Ovary (tissue), 9 donors: ENCODE measurements around the gene DDX6. TPM values are rescaled to one million over a fixed set of nuclear protein-coding genes. Genes with fewer than 3 reads are reported as not detected.
"Not testable (repeated sequence)": the region's sequence is repeated elsewhere in the genome, so short reads cannot be mapped to it uniquely, and the experiment has no call there.

Source experiments
- DNase-seq, 5 donors: peaks; one replicate each; pipeline ENCODE4 v3.0.0-alpha.2; 2019 to 2020
- H3K27ac ChIP-seq, 2 donors: fragments of 200-600 bp; one replicate each; pipeline versions ENCODE4 v1.5.1 to v1.8.0; 2019 to 2022
- H3K27me3 ChIP-seq: fragments of 200-600 bp; one replicate; pipeline ENCODE4 v1.8.0; 2022
- H3K36me3 ChIP-seq: fragments of 200-600 bp; sonication (generic); one replicate; pipeline ENCODE4 v1.5.1; 2019
- H3K4me1 ChIP-seq: one replicate; pipeline ENCODE4 v1.8.1; 2013; ENCODE audit warnings: mild to moderate bottlenecking, moderate library complexity; ENCODE audit not compliant: insufficient read depth
- H3K4me3 ChIP-seq: fragments of 200-600 bp; sonication (generic); one replicate; pipeline ENCODE4 v1.5.1; 2017
- H3K9me3 ChIP-seq, 2 donors: fragments of 200-600 bp in 1 of 2; sonication (generic) in 1 of 2; one replicate each; pipeline versions ENCODE4 v1.5.1 to v1.8.1; 2013 to 2019; ENCODE audit warnings: mild to moderate bottlenecking in 1 of 2, moderate library complexity in 1 of 2
- EP300 ChIP-seq: sonication (generic); formaldehyde crosslinking; IDR thresholded peaks from one replicate; pipeline ENCODE4 v1.6.1; 2017; ENCODE audit warnings: antibody characterized with exemption
- POLR2A ChIP-seq: fragments of 450-650 bp; IDR thresholded peaks from one replicate; pipeline ENCODE4 v1.6.1; 2017; ENCODE audit warnings: antibody characterized with exemption, mild to moderate bottlenecking, moderate library complexity
- WGBS, 3 donors: extraction: QIAGEN DNeasy Blood & Tissue Kit in 1 of 3; methylation state at CpG; one replicate each; pipeline versions ENCODE4 v1.1.5 to v1.1.7; 2013 to 2017; 5-methylcytosine and 5-hydroxymethylcytosine counted together
- intact Hi-C, 4 donors: fragments of 100-400 bp; cut with DNase I; formaldehyde crosslinking; loops; one replicate each; pipeline versions ENCODE4 v1.11.0 to v1.15.1; 2022 to 2023
- polyA plus RNA-seq, 2 donors: library from polyadenylated mRNA; stranded (reverse); fragments of 200-250 nt in 1 of 2; fragments of 350-450 nt in 1 of 2; fragmentation: Illumina TruSeq in 1 of 2; extraction: RNeasy Lipid Tissue Mini Kit (QIAGEN cat#74804) in 1 of 2; gene quantifications; one replicate each; pipeline ENCODE4 v1.2.3, GENCODE V29; 2013 to 2014
- total RNA-seq, 7 donors: library from RNA; depleted of rRNA in 2 of 7; stranded (reverse); fragments of >200 nt in 2 of 7; fragmentation: NEBNext Ultra II Directional in 3 of 7; extraction: Animal tissue kit (Norgen Biotek cat#: 25700) in 3 of 7; gene quantifications; one replicate each; pipeline versions ENCODE4 v1.1.0 to v1.2.4, GENCODE V29; 2016 to 2023
- TF ChIP-seq, protein P1 (sequence below), 3 donors: fragments of 450-650 bp in 2 of 3; fragments of 200-600 bp in 1 of 3; IDR thresholded peaks; one replicate each; pipeline versions ENCODE4 v1.5.1 to v1.8.0; 2016 to 2022; ENCODE audit warnings: antibody characterized with exemption in 3 of 3, mild to moderate bottlenecking in 1 of 3
- donor health status: DM: no; HTN: no; CAD: no; lungs with moderate emphysema.
- donor health status: DM: no; HTN: no; CAD: no.
- donor health status: Bipolar disorder and iron deficiency.
- donor health status: DM: yes; HTN: yes; CAD: no.
- donor health status: DM: no; HTN: no; CAD: no.
- donor health status: DM: yes; HTN: yes; CAD: no.

DDX6 gene
- total and polyA plus RNA-seq, 9 donors, result 33.9 to 212 (median 143) TPM

DNA sequence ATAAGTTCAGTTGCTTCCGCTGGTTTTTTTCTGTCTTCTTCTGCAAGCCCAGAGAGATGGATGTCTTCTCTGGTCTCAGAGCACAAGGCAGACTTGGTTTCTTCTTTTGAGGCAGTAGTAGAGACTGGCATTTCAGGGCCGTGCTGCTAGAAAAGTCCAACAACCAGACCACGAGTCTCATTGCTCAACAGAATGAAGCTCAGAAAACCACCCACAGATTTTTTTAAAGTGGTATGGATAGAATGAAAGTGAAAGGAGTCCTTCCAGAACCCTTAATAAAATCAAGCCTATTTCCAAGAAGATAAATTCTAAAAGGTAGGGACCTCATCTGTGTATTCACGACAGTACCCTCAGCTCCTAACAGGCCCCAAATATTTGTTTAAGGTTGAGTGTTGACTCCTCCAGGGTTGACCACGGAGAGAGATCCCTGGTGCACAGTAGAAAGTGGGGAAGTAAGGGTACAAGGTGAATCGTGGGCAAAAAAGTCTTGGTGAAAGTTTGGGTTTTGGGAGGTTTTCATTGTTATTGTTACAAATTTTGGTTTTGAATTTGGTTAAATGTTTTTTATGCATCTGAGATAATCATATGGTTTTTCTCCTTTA lies 43.6 kb upstream of the DDX6 start:
- H3K9me3 ChIP-seq, result no peaks in the 10 kb centered on the region
- 54 to 65% (median 61%) methylated on average over 6 of the region's 6 CpGs for WGBS, 3 donors
- H3K27me3 ChIP-seq, result no peaks in the 10 kb centered on the region
- H3K4me1 ChIP-seq, result no peaks in the 10 kb centered on the region
- intact Hi-C loops, result no loop called here
- H3K4me3 ChIP-seq, result no peak overlapping the region
- no peak overlapping the region for H3K27ac ChIP-seq
- TF ChIP-seq EP300, result no peak
- TF ChIP-seq, protein P1, sequence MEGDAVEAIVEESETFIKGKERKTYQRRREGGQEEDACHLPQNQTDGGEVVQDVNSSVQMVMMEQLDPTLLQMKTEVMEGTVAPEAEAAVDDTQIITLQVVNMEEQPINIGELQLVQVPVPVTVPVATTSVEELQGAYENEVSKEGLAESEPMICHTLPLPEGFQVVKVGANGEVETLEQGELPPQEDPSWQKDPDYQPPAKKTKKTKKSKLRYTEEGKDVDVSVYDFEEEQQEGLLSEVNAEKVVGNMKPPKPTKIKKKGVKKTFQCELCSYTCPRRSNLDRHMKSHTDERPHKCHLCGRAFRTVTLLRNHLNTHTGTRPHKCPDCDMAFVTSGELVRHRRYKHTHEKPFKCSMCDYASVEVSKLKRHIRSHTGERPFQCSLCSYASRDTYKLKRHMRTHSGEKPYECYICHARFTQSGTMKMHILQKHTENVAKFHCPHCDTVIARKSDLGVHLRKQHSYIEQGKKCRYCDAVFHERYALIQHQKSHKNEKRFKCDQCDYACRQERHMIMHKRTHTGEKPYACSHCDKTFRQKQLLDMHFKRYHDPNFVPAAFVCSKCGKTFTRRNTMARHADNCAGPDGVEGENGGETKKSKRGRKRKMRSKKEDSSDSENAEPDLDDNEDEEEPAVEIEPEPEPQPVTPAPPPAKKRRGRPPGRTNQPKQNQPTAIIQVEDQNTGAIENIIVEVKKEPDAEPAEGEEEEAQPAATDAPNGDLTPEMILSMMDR (IDR thresholded peaks at IDR 0.05), result no peak
- TF ChIP-seq POLR2A, result no peak
- no peak for DNase-seq
- no peaks in the 10 kb centered on the region for H3K36me3 ChIP-seq

DNA sequence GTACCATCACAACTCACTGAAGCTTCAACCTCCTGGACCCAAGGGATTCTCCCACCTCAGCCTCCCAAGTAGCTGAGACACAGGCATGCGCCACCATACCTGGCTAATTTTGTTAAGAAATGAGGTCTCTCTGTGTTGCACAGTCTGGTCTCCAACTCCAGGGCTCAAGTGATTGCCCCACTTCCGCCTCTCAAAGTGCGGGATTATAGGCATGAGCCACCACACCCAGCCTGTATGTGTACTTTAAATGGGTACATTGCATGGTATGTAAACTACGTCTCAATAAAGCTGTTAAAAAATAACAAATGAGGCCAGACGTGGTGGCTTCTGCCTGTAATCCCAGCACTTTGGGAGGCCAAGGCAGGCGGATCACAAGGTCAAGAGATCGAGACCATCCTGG lies 36.2 kb upstream of the DDX6 start:
- 86 to 92% (median 91%) methylated on average over 7 of the region's 7 CpGs for WGBS, 3 donors
- H3K4me1 ChIP-seq, result no peaks in the 10 kb centered on the region
- no peaks in the 10 kb centered on the region for H3K36me3 ChIP-seq
- no peaks in the 10 kb centered on the region for H3K9me3 ChIP-seq
- DNase-seq, result no peak
- no peaks in the 10 kb centered on the region for H3K27me3 ChIP-seq
- intact Hi-C loops, result no loop called here
- H3K27ac ChIP-seq, result no peak overlapping the region
- TF ChIP-seq, protein P1 (IDR thresholded peaks at IDR 0.05), result no peak
- TF ChIP-seq EP300, result no peak
- TF ChIP-seq POLR2A, result no peak
- H3K4me3 ChIP-seq, result no peak overlapping the region

DNA sequence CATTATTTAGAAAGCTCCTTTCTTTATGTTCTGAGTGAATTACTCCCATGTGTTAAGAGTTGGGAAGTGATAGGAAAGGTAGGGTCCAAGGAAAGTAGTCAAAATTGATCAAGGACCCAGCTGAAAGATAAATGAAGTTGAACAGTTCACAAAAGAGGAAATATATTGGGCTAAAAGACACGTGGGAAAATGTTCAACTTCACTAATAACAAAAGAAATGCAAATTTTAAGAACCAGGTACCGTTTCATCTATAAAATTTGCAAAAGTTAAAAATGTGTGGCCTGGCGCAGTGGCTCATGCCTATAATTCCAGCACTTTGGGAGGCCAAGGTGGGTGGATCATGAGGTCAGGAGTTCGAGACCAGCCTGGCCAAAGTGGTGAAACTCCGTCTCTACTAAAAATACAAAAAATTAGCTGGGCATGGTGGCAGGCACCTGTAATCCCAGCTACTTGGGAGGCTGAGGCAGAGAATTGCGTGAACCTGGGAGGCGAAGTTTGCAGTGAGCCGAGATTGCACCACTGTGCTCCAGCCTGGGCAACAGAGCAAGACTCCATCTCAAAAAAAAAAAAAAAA lies 32.1 kb upstream of the DDX6 start:
- H3K4me3 ChIP-seq, H3K36me3 ChIP-seq, intact Hi-C loops, DNase-seq, H3K9me3 ChIP-seq, H3K27me3 ChIP-seq, H3K4me1 ChIP-seq, H3K27ac ChIP-seq: not testable (repeated sequence)
- WGBS, 3 donors, result 82 to 89% (median 89%) methylated on average over 8 of the region's 8 CpGs

DNA sequence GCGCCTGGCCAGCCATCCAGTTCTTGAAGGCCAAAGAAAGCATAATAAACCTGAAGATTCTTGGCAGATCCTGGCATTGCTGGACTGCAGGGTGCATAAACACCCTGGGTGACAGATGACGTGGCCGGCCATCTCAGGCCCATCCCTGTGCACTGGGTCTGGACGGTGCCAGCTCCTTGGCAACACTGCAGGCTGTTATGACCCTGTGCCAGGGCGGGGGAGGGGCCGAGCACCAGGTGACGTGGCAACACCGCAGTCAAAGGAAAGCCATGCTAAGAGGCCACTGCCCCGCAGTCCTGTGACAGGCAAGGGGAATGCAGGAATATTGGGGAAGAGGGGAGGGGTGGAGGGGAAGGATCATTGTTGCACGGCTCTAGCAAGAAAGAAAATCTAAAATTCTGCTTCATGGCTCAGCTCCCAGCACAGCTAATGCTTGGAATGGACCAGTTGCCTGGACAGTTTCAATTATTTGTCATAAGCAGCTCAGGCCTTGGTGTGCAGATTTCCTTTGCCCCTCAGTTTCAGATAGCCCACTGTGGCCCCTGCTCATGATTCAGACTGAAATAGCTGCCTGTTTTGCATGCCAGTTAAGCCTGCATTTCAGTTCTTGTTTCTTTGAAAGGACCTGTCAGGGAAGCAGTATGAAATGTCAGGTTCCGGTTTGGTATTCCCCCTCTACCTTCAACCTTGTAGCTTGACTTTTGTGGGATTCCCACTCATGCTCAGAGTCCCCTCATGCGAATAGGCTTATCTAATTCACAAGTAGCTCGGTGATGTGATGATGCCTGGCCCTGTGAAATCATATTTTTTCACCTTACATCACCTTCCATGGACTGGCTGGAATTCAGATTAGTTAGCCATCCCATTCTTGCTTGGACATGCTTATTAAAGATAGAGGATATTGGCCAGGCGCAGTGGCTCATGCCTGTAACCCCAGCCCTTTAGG lies 29.7 kb upstream of the DDX6 start:
- intact Hi-C loops, result no loop called here
- Histone ChIP-seq H3K36me3 (no peaks in the 10 kb centered on the region), H3K27ac (no peak overlapping the region), H3K27me3 (no peaks in the 10 kb centered on the region), H3K9me3 (no peaks in the 10 kb centered on the region), H3K4me3 (no peak overlapping the region), H3K4me1 (no peaks in the 10 kb centered on the region)
- no peak for DNase-seq
- TF ChIP-seq, protein P1 (IDR thresholded peaks at IDR 0.05), result no peak
- TF ChIP-seq EP300 (no peak), POLR2A (no peak)
- WGBS, 3 donors, result 69 to 73% (median 69%) methylated on average over 14 of the region's 14 CpGs

DNA sequence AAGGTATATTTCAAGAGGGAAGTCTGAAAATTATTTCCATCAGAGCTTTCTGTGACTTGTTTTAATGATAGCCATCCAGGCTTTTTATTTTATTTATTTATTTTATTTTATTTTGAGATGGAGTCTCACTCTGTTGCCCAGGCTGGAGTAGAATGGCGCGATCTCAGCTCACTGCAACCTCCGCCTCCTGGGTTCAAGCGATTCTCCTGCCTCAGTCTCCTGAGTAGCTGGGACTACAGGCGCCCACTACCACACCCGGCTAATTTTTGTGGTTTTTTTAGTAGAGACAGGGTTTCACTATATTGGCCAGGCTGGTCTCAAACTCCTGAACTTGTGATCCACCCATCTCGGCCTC lies 29.0 kb upstream of the DDX6 start:
- H3K36me3 ChIP-seq, intact Hi-C loops, H3K4me3 ChIP-seq, H3K27me3 ChIP-seq, DNase-seq, H3K27ac ChIP-seq, H3K9me3 ChIP-seq, H3K4me1 ChIP-seq: not testable (repeated sequence)
- 94 to 96% (median 95%) methylated on average over 7 of the region's 7 CpGs for WGBS, 3 donors
